NOMO-1 treated with dmso at 0.1 percent for 144 hours (cell line): ENCODE results near the gene TMEM263.
"Not testable (repeated sequence)": the region's sequence is repeated elsewhere in the genome, so short reads cannot be mapped to it uniquely, and the experiment has no call there.

Experiments used
- DNase-seq: peaks from one replicate; lab custom pipeline; 2025; ENCODE audit not compliant: unreplicated experiment; lab: John Stamatoyannopoulos, UW

The TMEM263 gene

GRCh38 chr12:106955377-106956047 is at the start of gene TMEM263:
Gene TMEM263, plus strand, starts transcription at chr12:106955907. Its CDS starts 11,210 bp downstream, at chr12:106967117.
- peak; percentile 78 for DNase-seq

DNA sequence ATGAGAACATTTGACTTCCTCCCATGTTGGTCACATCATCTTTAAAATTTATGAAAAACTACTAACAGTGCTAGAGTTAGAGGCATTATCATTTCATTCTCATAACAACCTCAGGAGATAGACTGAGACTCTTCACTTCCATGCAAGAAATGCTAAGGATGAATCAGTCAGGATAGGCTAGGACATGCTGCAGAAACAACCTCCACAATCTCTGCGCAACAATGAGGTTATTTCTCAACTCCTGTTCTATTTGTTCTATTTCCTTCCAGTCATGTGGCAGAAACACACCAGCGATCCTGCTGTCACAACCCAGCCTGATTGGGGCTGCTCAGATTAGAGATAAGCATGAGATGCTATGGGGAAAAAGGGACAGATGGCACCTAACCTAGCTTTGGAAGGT is 49.0 kb upstream of the TMEM263 start:
- DNase-seq, result no peak

- no peak for DNase-seq
These were observed 48.3 kb upstream of the TMEM263 start for GRCh38 chr12:106907411-106907810.

DNA sequence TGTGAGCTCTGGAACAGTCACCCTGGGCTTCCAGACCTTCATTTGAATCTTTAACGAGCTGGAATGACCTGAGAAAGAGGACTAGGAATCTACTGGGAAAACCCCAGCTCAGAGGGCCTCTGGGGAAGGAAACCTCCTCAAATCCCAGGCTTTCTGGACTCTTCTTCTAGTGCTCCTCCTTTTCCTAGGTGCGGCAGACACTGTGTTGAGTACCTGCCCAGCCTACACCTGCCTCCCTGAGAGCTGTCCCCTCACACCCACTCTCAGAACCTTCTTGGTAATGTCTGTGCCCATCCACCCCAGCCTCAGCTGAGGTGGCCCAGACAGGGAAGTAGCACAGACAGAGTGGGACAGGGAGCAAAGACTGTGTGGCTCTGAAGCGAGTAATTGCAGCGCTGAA is 47.9 kb upstream of the TMEM263 start:
- no peak for DNase-seq

- no peak for DNase-seq
These were observed 47.1 kb upstream of the TMEM263 start for GRCh38 chr12:106908561-106908960.

GRCh38 chr12:106910202-106910601 is 45.5 kb upstream of the TMEM263 start:
- DNase-seq, result peak; percentile 83

GRCh38 chr12:106911581-106911980 is 44.1 kb upstream of the TMEM263 start:
- no peak for DNase-seq

DNA sequence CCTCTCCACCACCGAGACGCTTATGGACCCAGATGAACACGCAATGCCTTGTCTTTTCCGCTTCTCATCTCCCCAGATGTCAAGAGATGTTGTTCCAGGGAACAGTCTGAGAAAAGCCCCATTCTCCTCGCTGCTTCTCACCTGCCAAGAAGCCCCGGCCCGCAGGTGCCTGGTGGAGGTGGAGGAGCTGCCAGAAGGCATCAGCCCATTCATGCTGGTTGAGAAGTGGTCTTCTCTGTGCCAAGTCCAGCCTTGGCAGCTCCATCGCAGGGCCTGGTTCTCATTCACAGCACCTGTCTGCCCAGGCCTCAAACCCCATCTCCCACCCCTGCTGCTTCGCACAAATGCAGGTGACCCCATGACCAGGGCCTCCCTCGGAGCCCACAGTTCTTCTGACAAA is 42.3 kb upstream of the TMEM263 start:
- no peak for DNase-seq

DNA sequence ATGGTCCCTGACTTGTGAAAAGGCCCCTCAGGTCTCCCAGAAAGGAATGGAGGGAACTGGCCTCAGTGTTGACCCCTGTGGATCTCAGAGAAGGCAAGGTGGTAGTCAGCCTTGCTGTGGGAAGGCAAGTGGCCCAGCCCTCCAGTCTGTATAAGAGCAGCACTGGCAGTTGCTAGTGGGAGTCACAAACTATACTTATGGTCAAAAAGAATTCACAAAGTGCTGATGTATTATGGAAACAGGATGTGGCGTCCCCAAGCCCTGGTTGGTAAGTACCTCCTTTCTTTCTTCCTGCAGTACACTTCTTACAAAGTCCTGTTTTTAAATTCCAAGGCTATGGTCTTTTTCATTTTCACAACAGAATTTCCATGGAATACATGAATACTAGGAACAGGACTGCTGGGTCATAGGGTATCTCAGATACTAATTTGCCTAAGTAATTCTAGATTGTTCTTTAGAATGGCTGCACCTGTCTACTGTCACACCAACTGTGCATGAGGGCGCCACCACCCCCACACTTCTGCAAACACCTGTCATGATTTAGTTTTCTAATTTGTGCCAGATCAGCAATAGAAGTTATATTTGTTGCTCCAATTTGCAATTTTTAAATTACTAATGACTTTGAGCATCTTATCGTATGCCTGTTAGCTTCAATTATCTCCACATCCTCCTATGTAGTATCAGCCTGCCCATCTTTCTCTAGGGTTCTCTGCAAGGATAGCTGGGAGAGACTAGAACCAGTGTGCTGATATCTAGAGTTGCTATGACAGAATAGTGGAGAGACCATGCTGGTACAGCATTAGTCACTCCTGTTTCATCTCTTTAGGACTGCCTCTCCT is 40.7 kb upstream of the TMEM263 start:
- no peak for DNase-seq

DNA sequence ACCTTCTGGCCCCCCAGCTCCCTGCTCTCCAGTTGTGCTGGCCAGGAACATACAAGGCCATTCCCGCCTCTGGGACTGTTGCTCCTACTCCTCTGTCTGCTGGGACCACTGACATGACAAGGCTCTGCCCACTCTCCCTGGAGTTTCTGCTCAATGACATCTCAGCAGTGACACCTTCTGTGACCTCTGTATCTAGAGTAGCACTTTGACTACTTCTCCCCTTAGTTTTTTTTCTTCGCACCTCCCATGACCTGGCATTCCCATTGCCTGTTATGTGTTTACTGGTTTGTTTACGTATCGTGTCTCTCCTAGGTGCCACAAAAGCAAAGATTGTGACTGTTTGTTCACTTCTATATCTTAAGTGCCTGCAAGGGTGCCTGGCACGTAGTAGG is 40.1 kb upstream of the TMEM263 start:
- no peak for DNase-seq

GRCh38 chr12:106917503-106917902 is 38.2 kb upstream of the TMEM263 start:
- no peak for DNase-seq

- no peak for DNase-seq
These were observed 37.0 kb upstream of the TMEM263 start for GRCh38 chr12:106918746-106919145.

DNA sequence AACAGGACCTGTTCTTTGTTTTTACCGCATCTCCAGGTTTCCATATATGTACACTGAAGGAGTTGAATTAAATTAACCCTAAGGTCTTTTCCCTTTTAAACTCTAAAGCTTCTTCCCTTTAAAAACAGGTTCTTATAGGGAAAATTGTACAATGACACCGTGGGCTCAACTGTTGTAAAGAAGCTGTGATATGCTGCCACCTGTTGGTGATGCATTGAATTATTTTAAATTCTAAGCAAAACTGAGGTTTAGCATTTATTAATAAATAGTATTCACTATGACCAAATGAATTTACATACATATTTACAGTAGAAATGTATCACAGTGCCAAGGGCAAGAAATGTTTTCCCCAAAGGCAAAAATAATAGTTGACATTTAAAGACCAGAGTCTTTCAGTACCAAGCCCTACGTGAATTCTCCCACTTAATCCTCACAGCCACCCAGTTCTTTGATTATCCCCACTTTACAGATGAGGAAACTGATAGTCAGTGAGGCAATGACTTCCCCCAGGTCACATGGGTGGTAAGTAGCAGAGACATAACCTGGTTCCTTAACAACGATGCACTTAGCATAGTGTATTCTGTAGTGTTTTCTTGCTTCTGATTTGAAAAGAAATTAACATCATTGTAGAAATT is 35.7 kb upstream of the TMEM263 start:
- no peak for DNase-seq

- not testable (repeated sequence) for DNase-seq
These were observed 33.7 kb upstream of the TMEM263 start for GRCh38 chr12:106921976-106922375.

GRCh38 chr12:106923594-106923993 is 32.1 kb upstream of the TMEM263 start:
- not testable (repeated sequence) for DNase-seq

- no peak for DNase-seq
These were observed 31.3 kb upstream of the TMEM263 start for GRCh38 chr12:106924268-106924861.

DNA sequence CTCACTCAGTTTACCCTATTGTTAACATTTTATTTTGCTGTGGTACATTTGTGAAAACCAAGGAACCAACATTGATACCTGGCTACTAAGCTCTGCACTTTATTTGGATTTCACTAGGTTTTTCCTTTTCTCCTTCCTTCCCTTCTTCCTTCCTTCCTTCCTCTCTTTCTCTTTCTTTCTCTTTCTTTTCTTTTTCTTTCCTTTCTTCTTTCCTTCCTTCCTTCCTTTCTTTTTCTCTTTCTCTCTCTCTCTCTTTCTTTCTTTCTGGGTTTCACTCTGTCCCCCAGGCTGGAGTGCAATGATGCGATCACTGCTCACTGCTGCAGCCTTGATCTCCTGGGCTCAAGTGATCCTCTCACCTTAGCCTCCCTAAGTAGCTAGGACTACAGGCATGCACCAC is 29.1 kb upstream of the TMEM263 start:
- no peak for DNase-seq

GRCh38 chr12:106934277-106934676 is 21.4 kb upstream of the TMEM263 start:
- DNase-seq, result no peak

DNA sequence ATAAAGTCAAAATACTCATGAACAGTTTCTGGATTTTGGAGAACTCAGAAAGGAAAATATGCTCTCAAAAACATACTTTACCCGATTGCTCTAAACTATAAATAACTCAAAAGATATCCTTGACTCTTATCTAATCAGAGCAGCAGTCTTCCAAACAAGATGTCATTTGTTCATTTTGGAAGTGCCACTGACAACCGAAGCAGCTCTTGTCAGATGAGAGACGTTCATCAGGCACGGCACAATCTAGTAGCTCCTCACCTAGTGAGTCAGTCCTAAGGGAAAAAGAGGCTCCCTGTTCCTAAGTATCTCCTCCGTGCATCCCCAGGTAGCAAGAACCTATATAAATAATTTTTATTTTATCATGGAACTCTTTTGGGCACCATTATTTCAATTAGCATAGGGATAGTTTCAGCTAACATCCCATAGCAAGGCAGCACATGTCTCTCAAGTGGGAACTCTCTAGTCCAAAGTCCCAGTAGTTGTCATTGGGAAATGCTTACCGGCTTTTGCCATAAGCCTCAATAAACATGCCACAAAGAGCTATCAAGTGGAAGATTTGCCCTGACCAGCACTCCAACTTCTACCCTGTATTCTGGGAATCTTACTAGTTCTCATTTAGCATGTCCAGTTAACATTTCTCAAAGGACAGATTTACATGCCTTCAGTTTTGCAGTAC is 14.1 kb upstream of the TMEM263 start:
- DNase-seq, result no peak

DNA sequence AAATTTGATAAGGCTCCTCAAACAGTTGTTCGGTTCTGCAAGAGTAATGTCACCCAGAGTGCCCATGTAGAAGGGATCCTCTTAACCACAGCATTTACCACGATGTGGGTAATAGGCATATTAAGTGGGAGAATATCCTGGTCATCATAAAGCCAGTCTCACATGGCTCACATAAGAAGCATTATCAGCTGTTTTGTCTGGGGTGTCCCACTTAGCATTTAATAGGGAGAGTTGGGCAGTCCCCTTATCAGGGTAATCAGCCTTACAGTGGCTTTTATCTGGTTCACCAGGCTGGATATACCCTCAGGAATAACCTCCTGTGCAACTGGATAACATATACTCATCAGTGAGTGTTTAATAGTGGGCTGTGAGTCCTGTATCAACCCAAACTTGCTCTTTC is 12.9 kb upstream of the TMEM263 start:
- no peak for DNase-seq

DNA sequence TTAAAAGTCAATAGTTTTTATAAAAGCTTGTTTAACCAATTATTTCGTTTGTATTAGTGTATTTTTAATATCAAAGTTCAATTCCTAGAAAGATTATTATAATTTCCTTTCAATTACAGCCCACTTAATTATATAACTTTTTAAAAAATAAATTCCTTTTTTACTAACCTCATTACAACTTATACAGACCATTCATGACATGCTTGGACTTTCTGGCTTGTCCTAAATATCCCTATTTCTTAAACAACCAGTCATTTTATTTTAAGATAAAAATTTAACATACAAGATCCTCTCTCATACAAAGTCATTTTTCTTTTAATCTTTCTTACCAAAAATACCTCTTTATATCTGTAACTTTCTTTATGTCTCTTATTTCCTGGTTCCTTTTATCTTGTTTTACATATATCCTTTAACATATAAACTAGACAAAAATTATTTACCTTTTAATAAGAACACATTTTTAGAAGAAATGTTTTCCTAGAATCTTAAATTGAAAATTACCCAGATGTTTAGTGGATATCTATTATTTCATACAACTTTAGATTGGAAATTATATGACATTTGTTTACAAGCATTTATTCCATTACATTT is 10.4 kb upstream of the TMEM263 start:
- DNase-seq, result no peak
